ENCODE results near the gene IGFL2.
"Not testable (repeated sequence)": the region's sequence is repeated elsewhere in the genome, so short reads cannot be mapped to it uniquely, and the experiment has no call there.

The IGFL2 gene

DNA sequence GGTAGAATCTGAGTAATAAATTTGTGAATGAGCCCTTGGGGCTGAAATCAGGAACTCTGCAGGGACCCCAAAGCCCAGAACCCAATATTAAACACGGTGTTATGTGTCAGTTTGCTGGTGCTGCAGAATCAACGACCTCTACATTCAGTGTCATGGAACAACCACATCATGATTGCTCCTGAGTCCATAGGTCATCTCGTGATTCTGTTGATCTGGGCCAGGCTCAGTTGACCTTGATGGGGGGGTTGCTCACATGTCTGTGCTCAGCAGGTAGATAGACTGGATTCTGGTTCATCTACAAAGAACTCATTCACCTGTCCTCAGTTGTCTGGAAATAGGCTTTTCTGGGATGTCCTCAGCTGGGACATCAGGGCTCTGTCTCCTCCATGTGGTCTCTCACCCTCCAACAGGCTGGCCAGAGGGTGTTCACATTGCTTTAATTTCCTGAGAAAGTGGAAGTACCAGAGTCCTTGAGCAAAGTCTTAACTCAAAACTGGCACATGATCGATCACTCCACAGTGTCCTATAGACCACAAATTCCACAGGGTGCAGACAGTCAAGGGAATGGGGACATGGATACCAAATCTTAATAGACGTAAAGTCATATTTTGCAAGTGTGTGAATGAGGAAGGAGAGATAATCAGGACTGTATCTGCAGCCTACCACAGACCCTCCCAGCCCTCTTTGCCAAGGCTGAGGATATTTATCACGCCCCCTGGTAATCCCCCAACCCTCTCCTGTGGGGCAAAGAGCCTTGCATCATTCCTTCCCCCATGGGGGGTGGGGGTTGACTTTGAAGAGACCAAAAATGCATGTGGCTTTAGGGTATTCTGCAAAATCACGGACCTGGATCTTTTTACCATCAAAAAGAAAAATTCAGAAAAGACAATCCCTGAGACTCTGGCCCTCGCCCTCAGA lies 42.2 kb downstream of the IGFL2 start:
- no peak for DNase-seq (ENCODE audit: low spot score)

- DNase-seq (ENCODE audit: low spot score), result no peak
These were observed 43.3 kb downstream of the IGFL2 start for GRCh38 chr19:46191356-46191755.

GRCh38 chr19:46191972-46192371 lies 43.9 kb downstream of the IGFL2 start:
- DNase-seq (ENCODE audit: low spot score), result no peak

- DNase-seq (ENCODE audit: low spot score), result not testable (repeated sequence)
These were observed 44.6 kb downstream of the IGFL2 start for GRCh38 chr19:46192626-46192991.

- no peak for DNase-seq (ENCODE audit: low spot score)
These were observed 45.1 kb downstream of the IGFL2 start for GRCh38 chr19:46192992-46193650.

DNA sequence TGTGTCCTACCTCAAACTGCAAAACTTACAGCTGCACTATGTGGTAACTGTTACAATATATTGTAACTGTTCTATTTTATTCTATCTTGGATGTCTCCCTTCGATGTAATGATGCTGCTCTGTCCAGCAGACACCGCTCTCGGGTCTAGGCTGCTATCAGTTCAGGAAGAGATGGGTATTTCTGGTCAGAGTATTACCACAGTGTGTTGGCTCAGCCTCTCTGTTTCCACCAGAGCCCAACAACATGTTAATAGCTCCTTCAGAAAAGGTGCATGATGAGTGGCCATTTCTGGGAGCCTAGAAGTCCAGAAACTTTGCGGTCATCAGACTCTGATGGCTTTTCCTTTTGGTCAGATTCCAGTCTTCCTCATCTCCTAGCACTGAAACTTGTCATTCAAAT lies 45.6 kb downstream of the IGFL2 start:
- DNase-seq (ENCODE audit: low spot score), result no peak

DNA sequence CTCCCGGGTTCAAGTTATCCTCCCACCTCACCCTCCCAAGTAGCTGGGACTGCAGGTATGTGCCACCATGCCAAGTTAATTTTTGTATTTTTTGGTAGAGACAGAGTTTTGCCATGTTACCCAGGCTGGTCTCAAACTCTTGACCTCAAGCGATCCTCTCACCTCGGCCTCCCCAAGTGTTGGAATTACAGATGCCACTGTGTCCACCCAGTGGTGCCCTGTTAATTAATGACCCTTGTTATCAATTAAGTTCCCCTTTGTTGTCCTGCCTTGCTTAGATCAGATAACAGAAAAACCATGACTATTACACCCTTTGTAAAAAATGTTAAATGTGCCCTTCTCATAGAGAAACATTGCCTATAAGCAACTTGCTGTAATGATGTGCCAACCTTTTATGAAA lies 47.1 kb downstream of the IGFL2 start:
- no peak for DNase-seq (ENCODE audit: low spot score)

DNA sequence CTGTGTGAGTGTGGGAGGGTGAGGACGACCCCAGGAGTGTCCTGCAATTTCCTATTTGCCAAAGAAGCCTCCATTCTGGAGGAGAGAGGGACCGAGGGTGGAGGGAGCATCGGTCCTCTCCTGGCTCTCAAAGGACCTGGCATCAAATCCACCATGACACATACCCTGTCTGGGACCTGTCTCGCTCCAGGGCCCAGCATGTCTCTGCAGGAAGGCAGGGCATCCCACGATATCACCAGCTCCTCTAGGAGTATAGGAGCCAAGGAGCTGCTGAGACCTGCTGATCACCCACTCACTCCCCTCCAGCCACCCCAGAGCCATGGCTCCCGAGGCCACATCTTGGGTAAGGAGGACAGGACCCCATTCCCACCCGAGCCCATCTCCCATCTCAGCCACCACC lies 47.9 kb downstream of the IGFL2 start:
- not testable (repeated sequence) for DNase-seq (ENCODE audit: low spot score)

- DNase-seq (ENCODE audit: low spot score), result no peak
These were observed 48.5 kb downstream of the IGFL2 start for GRCh38 chr19:46196410-46197124.

DNA sequence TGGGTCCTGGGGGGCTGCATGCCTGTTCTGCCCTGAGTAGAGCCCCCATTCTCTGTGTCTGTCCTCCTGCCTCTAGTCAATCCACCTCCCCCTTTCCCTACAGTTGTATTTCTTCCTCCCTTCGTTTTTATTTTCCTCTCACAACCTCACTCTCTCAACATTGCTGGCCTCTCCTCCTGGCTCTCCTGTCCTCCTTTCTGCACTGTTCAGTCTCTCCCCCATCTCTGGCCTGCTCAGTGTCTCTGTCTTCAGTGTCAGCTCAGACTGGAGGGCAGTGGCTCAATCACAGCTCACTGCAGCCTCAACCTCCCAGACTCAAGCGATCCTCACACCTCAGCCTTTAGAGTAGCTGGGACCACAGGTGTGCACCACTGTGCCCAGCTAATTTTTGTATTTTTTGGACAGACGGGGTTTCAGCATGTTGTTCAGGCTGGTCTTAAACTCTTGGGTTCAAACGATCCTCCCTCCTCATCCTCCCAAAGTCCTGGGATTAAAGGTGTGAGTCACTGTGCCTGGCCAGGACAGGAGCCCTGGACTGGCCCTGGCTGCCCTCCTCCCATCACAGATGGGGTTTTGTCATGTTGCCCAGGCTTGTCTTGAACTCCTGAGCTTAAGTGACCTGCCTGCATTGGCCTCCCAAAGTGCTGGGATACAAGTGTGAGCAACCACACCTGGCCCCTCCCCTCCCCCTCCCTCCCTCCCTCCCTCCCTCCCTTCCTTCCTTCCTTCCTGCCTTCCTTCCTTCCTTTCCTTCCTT lies 49.5 kb downstream of the IGFL2 start:
- DNase-seq (ENCODE audit: low spot score), result no peak

DNA sequence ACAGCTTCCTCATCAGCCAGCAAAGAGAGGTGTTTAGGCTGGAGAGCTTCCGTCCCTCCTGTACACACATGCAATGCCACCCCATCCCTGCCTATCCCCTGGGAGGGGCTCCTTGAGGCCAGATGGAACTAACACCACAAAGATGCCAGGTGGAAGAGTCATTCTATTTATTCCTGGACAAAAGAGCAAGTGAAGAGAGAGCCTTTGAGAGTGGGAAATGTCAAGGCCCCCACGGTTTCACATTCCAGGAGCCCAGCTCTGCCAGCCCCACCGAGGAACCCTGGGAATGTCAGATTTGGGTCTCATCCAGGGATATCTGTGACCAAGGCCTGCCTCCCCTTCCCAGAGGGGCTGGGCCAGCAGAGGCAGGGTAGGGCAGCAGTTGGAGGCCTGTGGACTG lies 50.7 kb downstream of the IGFL2 start:
- DNase-seq (ENCODE audit: low spot score), result no peak

- DNase-seq (ENCODE audit: low spot score), result no peak
These were observed 53.6 kb downstream of the IGFL2 start for GRCh38 chr19:46201454-46202310.

DNA sequence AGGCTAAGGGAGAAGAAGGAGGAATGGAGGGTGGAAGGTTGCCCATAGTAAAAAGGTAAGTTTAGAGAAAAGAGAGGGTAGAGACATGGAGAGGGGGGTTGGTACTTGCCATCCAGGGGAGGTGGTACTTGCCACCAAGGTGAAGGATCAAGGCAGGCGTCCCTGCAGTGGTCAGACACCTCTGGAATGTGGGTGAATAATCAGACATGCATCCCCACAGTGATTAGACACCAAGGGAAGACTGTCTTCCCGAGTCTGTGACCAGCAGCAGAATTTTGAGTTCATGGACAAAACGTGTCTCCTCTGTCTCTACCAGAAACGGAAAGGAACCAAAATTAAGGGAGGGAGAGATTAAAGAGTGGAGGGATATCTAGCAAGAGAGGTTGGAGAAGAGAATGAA lies 54.4 kb downstream of the IGFL2 start:
- no peak for DNase-seq (ENCODE audit: low spot score)

DNA sequence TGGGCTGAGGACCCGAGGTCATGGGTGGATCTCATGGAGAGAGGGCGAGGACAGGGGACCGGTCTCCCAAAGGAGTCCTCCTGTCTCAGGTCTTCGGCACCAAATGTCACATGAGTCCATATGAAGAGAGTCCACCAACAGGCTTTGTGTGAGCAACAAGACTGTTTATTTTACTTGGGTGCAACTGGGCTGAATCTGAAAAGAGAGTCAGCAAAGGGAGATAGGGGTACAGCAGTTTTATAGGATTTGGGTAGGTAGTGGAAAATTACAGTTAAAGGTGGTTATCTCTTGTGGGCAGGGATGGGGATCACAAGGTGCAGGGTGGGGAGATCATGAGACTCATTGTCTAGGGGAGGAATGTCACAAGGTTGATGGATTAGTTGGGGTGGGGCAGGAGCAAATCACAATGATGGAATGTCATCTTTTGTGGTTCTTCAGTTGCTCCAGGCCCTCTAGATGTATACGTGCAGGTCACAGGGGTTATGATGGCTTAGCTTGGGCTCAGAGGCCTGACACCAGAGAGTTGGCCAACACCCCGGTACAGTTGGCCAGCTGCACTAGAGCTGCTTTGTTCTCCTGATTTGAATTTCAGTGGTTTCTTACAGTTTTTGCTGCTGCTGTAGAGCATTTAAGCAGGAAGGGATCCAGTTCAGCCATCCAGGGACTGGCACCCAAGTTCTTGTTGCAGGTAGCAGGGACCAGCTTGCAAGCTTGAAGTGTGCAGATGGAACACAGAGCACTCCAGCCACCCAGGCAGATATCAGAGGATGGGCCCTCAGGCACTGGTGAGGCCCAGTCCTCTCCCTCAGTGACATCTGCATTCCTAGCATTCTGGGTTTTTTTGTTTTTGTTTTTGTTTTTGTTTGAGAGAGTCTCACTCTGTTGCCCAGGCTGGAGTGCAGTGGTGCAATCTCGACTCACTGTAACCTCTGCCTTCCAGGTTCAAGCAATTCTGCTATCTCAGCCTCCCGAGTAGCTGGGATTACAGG lies 55.1 kb downstream of the IGFL2 start:
- DNase-seq (ENCODE audit: low spot score), result no peak

GRCh38 chr19:46204008-46204407 lies 56.0 kb downstream of the IGFL2 start:
- DNase-seq (ENCODE audit: low spot score), result no peak

GRCh38 chr19:46205183-46205984 lies 57.3 kb downstream of the IGFL2 start:
- DNase-seq (ENCODE audit: low spot score), result no peak

DNA sequence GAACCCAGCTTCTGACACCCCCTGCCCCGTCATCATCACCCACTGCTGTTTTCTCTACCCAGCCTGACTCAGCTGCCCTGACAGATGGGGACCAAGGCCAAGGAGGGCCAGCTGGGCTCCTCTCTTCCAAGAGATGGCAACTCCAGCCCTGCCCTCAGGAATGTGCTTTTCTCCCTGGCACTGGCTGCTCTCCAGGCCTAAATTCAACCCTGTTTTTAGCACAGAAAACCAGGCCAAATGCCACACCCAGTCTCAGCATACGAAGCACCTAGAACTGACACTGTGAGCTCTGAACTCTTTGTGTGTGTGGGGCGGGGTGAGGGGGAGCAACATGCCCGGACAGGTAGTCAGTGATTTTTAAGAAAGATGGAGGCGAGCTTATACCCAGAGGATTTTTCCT lies 58.1 kb downstream of the IGFL2 start:
- no peak for DNase-seq (ENCODE audit: low spot score)

DNA sequence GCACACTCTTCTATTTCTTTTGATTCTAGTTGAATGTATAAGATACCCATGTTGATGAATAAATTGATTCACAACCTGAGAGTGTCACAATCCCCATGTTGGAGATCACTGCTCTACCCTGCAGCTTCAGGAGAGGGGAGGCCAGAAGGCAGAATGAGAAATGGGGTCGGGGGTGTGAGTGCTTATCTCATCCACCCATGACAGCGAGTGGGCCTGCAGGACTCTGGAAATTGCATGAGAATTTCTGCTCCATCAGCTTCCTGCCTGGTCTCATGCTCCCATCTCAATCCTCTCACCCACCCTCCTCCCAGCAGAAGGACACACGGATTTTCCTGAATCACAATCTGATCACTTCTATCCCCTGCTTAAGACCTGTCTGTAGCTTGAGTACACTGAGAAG lies 58.6 kb downstream of the IGFL2 start:
- no peak for DNase-seq (ENCODE audit: low spot score)

GRCh38 chr19:46207858-46208257 lies 59.8 kb downstream of the IGFL2 start:
- DNase-seq (ENCODE audit: low spot score), result not testable (repeated sequence)
